HFFc6 (cell line): ENCODE results near the gene CLBA1. TPM values are rescaled to one million over a fixed set of nuclear protein-coding genes. Genes with fewer than 3 reads are reported as not detected.

Experiments used
- DNase-seq: peaks from one replicate; pipeline ENCODE4 v3.0.0-alpha.2; 2018
- H3K27ac Mint-ChIP-seq: 2 replicates; pipeline ENCODE4 v1.8.0; 2020; ENCODE audit warnings: mild to moderate bottlenecking, mixed read lengths
- H3K27me3 Mint-ChIP-seq: 2 replicates; pipeline ENCODE4 v1.8.0; 2021; ENCODE audit warnings: mild to moderate bottlenecking, moderate library complexity, mixed read lengths; ENCODE audit not compliant: insufficient read depth
- H3K36me3 Mint-ChIP-seq: 2 replicates; pipeline ENCODE4 v1.8.0; 2021; ENCODE audit warnings: low read depth, mixed read lengths
- H3K4me1 Mint-ChIP-seq: 2 replicates; pipeline ENCODE4 v1.8.0; 2020; ENCODE audit warnings: low read depth, mixed read lengths
- H3K4me3 Mint-ChIP-seq: 2 replicates; pipeline ENCODE4 v1.8.0; 2020; ENCODE audit warnings: mild to moderate bottlenecking, moderate library complexity, mixed read lengths
- H3K9me3 Mint-ChIP-seq: 2 replicates; pipeline ENCODE4 v1.8.0; 2020; ENCODE audit warnings: mild to moderate bottlenecking, mixed read lengths
- total RNA-seq, 6 experiments: library from RNA; stranded (reverse); fragmentation: NEBNext Ultra II Directional; extraction: Animal tissue kit (Norgen Biotek cat#: 25700); gene quantifications; 2 replicates in 1 of 6; 3 replicates in 5 of 6; pipeline ENCODE4 v1.2.3, GENCODE V29; 2021
- TF ChIP-seq, protein P1 (sequence below): fragments of 200-600 bp; sonication (generic); IDR thresholded peaks from 2 replicates; pipeline ENCODE4 v1.5.0; 2021; ENCODE audit warnings: antibody characterized with exemption, mild to moderate bottlenecking

CLBA1 gene
- total RNA-seq, 6 experiments from 2014 or later: 5.9 to 12.3 (median 7.9) TPM

DNA sequence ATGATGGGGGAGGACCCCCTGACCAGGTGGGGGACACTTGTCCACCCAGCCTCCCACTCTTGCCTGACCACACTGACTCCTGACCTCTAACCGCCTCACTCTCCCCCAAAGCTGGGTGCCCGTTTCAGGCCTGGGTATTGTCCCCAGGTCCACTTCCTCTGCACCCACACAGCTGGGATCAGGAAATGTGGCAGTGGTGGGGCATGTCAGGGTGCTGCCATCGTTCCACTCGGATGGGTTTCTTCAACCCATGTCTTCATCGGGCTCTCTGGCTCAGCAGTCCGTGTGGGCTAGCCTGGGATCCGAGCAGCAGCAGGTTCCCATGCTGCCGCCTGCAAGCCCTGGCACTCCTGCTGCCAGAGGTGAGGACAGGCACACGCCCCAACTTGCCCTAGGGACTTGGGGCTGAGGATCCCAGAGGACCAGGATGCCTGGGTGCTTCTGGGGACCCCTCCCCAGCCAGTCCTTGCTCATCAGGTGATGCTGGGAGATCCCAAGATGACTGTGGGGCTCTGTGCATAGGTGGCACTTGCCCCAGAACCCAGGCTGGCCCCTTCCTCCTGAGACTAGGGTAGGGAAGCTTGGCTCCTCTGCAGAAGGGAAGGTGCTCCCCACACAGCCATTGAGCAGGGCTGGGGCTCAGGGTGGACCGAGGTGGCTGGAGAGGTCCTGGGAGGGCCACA is 2.9 kb upstream of the CLBA1 start:
- H3K9me3 Mint-ChIP-seq: no peaks in the 10 kb centered on the region
- TF ChIP-seq, protein P1, sequence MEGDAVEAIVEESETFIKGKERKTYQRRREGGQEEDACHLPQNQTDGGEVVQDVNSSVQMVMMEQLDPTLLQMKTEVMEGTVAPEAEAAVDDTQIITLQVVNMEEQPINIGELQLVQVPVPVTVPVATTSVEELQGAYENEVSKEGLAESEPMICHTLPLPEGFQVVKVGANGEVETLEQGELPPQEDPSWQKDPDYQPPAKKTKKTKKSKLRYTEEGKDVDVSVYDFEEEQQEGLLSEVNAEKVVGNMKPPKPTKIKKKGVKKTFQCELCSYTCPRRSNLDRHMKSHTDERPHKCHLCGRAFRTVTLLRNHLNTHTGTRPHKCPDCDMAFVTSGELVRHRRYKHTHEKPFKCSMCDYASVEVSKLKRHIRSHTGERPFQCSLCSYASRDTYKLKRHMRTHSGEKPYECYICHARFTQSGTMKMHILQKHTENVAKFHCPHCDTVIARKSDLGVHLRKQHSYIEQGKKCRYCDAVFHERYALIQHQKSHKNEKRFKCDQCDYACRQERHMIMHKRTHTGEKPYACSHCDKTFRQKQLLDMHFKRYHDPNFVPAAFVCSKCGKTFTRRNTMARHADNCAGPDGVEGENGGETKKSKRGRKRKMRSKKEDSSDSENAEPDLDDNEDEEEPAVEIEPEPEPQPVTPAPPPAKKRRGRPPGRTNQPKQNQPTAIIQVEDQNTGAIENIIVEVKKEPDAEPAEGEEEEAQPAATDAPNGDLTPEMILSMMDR: no peak
- no peaks in the 10 kb centered on the region for H3K36me3 Mint-ChIP-seq
- no peak overlapping the region for H3K27ac Mint-ChIP-seq
- H3K4me3 Mint-ChIP-seq: no peak overlapping the region
- no peak for DNase-seq
- H3K4me1 Mint-ChIP-seq: peaks cover 13% of the 10 kb centered on the region
- no peaks in the 10 kb centered on the region; the same call in 1 of the 2 replicates for H3K27me3 Mint-ChIP-seq

DNA sequence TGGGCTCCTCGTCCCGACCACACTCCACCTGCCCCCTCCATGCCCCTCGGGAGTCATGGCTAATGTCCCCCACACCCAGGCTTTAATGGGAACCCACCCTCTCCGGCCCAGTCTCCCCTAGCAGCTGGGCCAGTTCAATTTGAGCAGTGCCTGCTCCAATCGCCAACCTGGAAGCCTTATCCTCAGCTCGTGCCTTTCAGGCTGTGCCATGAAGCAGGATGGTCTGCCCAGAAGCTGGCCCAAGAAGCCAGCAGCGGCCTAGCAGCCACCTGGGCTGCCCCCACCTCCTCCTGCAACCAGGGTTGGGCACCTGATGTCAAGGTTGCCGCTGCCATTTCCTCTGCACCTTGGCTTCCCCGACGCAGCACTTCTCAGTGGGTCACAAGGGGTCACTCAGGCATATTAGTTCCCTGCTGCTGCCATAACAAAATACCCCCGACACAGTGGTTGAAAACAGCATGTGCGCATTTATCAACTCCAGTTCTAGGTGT is 2.3 kb upstream of the CLBA1 start:
- Mint-ChIP-seq H3K4me1 (peaks cover 12% of the 10 kb centered on the region), H3K27ac (no peak overlapping the region), H3K36me3 (no peaks in the 10 kb centered on the region), H3K4me3 (no peak overlapping the region), H3K9me3 (no peaks in the 10 kb centered on the region), H3K27me3 (no peaks in the 10 kb centered on the region; the same call in 1 of the 2 replicates)
- no peak for DNase-seq
- TF ChIP-seq, protein P1: no peak

DNA sequence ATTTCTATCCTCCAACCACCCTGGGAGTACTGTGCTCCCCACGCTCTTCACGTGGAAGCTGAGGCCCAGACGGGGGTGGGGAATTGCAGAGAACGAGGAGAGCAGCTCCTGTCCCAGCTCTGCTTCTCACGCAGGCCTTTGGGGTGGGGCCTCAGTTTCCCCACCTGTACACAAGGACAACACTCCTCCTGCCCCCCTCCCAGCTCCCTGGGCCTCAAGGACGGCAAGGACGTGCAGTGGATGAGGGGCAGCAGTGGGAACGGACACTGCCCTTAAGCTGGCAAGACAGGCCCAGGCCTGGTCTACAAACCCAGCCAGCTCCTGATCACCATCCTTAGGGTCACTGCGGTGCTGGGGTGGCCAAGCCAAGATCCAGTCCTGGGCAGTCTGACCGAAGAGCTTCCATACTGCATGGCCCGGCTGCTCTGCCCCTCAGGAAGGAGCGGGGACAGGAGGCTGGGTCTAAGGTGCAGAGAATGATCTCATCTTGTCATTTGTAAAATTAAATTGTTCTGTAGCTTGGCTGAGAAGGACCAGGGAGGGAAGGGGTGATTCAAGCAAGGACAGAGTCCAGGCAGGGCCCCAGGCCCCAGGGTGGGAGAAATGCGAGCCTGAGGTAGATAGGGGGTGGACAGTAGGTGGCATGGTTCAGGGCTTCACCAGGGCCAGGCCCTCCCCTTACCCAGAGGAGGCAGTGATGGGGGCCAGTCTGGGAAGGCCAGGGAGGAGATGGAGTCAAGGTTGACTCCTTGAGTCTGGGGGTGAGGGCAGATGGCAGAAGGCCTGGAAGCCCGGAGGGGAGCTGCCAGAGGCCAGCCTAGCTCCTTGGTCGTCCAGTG is 1.3 kb upstream of the CLBA1 start:
- TF ChIP-seq, protein P1: no peak
- Mint-ChIP-seq H3K27me3 (no peaks in the 10 kb centered on the region; the same call in 1 of the 2 replicates), H3K27ac (peak overlapping the region; percentile 63)

DNA sequence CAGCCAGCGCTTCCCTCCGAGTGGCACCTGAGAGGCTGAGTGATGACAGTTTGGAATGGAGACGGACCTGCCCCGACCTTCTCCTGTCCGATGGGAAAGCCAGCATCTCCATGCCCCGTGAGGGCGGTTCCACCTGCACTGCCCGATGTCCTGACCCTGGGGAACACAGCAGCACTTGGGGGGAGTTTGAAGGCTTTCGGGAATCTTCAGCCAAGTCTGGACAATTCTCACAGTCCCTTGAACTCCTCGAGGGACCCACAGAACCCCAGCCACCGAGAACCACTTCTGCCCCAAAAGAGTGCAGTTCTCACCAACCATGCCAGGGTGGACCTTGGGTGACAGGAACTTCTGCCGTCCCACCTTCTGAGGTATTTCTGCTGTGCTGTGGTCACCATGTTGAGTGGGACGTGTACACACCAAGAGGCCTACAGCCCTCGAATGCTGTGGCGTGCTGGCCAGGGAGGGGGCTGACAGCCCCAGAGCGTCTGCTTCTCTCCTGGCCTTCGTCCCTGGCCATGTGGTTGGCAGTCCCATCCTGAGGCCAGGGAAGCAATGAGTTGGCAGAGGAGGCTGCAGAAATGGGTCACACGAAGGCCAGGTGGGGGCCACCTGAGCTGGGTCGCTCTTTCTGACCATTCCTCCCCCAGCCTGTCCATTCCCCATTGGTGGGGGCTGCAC is 1.0 kb downstream of the CLBA1 start:
- H3K27me3 Mint-ChIP-seq: no peaks in the 10 kb centered on the region
- no peaks in the 10 kb centered on the region for H3K9me3 Mint-ChIP-seq
- peaks cover 12% of the 10 kb centered on the region for H3K4me1 Mint-ChIP-seq
- H3K27ac Mint-ChIP-seq: peak overlapping the region; percentile 70; the same call in 1 of the 2 replicates
- no peak for DNase-seq
- TF ChIP-seq, protein P1: no peak
- H3K36me3 Mint-ChIP-seq: no peaks in the 10 kb centered on the region
- peak overlapping the region; percentile 78 for H3K4me3 Mint-ChIP-seq

More for the DNA sequence above, 1.3 kb upstream of the CLBA1 start:
- no peaks in the 10 kb centered on the region for H3K36me3 Mint-ChIP-seq
- no peaks in the 10 kb centered on the region for H3K9me3 Mint-ChIP-seq
- peak overlapping the region; percentile 53 for H3K4me3 Mint-ChIP-seq
- peaks cover 12% of the 10 kb centered on the region for H3K4me1 Mint-ChIP-seq
- no peak for DNase-seq

DNA sequence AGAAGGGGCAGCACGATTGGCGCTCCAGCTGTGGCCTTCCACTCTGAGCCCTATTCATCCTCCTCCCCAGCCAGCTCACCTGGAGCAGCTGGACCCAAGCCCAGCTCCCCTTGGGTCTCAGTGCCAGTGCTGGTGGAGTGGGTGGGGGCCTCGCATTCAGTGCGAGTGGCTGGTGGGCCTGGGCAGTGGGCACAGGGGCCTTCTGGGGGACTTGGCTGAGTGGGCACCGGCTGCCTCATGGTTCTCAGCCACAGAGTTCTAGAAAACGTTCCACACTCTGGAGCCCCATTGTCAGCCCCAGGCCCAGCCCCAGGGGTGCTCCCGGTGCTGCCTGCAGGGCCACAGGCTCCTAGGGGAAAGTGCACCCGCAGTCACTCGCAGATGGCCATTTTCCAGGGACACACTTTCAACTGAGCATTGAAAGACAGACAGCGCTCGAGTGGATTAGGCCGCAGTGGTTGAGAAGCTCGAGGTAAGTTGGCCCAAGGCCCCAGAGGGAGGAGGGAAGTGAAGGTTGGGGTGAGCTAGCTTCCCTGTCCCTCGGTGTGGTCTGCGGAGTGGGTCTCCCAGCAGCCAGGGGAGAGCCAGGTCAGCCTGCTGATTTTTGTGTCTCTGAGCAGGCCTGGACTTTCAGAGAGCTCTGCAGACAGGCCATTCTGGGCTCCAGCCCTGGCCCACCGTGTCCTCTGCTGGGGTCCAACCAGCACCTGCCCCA is 3.8 kb downstream of the CLBA1 start:
- DNase-seq: no peak
- Mint-ChIP-seq H3K36me3 (peaks cover 16% of the 10 kb centered on the region), H3K27ac (no peak overlapping the region), H3K4me3 (no peak overlapping the region), H3K9me3 (no peaks in the 10 kb centered on the region), H3K4me1 (peaks cover 12% of the 10 kb centered on the region), H3K27me3 (peaks cover 6% of the 10 kb centered on the region; the same call in 1 of the 2 replicates)
- TF ChIP-seq, protein P1: no peak
